GM19395 (cell line): ENCODE data around the gene MAP2.

ENCODE experiments used
- ATAC-seq: cut with Tn5 transposase; IDR thresholded peaks from one replicate; pipeline ENCODE4 v1.9.1; 2021; ENCODE audit warnings: mild to moderate bottlenecking, moderate library complexity; ENCODE audit not compliant: unreplicated experiment

MAP2 gene, protein sequence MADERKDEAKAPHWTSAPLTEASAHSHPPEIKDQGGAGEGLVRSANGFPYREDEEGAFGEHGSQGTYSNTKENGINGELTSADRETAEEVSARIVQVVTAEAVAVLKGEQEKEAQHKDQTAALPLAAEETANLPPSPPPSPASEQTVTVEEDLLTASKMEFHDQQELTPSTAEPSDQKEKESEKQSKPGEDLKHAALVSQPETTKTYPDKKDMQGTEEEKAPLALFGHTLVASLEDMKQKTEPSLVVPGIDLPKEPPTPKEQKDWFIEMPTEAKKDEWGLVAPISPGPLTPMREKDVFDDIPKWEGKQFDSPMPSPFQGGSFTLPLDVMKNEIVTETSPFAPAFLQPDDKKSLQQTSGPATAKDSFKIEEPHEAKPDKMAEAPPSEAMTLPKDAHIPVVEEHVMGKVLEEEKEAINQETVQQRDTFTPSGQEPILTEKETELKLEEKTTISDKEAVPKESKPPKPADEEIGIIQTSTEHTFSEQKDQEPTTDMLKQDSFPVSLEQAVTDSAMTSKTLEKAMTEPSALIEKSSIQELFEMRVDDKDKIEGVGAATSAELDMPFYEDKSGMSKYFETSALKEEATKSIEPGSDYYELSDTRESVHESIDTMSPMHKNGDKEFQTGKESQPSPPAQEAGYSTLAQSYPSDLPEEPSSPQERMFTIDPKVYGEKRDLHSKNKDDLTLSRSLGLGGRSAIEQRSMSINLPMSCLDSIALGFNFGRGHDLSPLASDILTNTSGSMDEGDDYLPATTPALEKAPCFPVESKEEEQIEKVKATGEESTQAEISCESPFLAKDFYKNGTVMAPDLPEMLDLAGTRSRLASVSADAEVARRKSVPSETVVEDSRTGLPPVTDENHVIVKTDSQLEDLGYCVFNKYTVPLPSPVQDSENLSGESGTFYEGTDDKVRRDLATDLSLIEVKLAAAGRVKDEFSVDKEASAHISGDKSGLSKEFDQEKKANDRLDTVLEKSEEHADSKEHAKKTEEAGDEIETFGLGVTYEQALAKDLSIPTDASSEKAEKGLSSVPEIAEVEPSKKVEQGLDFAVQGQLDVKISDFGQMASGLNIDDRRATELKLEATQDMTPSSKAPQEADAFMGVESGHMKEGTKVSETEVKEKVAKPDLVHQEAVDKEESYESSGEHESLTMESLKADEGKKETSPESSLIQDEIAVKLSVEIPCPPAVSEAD (N-terminal part only)

DNA sequence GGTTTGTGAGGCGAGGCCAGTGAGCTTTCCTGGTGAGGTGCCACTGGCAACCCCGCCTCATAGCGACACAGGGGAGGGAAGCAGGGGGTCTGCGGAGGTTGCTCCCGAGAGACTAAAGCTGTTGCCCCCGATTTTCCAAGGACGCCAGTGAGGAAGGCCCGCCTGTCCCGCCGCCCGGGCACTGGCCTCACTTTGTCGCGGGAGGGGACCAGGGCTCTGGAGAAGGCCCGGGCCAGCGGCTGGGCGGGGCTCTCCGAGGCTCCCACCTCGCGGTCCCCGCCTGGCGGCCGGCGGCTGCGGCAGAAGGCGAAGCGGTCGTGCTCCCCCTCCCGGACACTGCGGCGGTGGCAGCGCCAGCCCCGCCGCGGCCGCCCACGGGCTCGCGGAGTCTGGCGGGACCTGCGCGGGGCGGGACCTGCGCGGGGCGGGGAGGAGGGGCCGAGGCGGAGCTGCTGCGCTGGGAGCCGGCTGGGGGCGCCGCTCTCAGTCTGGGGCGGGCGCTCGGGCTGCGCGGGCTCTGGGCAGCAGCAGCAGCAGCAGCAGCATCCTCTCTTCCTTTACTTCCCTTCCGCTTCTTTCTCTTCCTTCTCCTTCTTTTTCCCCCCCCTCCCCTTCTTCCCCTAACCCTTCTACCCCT, at the start of gene MAP2:
Gene MAP2, plus strand, starts transcription at position 486 of the 637 bp plus-strand sequence. CDS start 229,124 bp downstream, outside the sequence.
- peak; percentile 96 for ATAC-seq

DNA sequence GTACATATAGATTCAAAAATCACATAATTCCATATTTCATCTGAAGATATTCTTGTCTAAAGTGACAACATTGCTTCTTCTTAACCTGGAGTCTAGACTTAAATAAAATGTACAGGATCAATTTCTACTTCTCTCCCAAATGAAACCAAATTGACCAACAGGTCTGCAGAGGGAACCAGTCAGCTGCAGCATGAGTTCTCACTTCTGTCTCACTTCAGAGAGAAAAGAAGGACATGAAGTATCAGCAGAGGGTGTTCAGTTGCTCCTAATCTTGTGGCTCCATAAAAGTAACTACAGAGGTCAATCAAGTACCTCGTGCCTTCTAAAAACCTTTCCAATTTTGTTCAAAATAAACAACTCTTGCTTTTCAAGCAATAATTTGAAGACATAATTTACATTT, 47.2 kb upstream of the MAP2 start:
- ATAC-seq, result no peak

DNA sequence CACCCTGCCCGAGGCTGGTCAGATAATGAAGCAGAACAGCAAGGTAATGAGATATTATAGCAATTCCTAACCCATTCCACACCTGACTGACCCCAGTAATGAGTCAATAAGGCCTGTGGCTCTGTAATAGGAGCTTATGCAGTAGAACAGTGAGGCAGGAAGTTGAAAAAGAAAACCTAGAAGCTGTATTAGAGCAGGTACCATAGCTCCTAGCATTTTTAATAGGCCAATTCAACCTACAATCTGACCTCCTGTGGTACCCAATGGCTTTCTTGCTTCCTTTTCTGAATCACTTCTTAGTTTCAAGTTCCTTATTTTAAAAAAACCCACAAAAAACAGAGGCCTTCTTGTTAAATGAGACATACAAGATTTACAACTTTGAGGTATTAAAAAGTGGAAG, 43.6 kb upstream of the MAP2 start:
- peak; percentile 100 for ATAC-seq

DNA sequence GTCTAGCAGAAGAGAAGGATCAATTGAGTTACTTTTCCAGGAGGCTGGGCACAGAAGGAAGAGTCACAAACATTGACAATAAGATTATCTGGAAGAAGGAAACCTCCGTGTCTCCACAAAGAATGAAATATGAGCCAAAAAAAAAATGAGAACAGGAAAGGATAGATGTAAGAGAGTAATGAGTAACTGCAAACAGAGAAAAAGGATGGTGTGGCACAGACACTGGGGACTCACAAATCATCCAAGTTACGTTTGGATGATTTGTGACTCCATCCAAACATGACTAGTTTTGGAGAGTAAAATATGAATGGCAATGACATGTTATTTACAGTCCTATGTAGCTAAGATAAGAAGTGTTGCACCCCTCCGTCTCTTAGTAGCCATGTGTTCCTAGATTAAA, 42.8 kb upstream of the MAP2 start:
- no peak for ATAC-seq

DNA sequence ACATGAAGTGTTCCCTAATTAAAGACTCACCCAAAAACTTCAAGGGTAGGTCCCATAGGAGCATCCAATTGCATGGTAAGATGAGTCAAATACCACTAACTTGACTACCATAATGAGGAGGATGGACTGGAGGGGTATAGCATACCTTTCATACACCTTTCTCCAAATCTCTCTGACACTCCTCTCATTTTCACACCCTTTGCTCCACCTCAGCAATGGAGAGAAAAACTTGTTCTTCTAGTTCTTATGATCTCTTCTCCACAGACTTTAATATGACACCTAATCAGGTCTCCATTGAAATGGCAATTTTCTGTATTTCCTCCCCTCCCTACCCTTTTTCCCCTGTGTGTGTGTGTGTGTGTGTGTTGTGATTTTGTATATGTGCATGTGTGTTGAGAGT, 41.1 kb upstream of the MAP2 start:
- ATAC-seq, result no peak

DNA sequence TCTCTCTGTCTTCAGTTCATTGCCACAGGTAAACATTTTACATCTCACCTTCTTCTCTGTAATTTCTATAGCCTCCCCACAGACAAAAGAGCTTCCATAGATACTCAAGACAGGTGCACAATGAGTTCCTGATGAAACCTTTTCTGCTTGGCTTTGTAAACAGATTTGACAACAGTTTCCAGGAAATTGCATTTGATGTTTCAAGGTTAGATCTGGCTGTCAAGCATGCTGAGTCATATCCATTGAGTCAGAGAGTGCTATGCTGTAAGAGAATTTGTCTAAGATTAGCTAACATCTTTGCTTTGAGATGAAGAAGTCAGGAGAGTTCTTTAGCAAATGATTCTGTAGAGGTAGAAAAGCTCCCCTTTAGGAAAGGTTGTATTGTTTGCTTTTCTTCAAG, 40.6 kb upstream of the MAP2 start:
- ATAC-seq, result no peak

DNA sequence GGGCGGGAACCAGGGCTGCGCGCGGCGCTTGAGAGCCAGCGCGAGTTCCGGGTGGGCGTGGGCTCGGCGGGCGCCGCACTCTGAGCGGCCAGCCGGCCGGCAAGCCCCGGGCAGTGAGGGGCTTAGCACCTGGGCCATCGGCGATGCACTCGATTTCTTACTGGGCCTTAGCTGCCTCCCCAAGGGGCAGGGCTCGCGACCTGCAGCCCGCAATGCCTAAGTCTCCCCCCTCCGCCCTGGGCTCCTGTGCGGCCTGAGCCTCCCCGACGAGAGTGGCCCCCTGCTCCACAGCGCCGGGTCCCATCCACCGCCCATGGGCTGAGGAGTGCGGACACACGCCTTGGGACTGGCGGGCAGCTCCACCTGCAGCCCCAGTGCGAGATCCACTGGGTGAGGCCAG, 36.5 kb upstream of the MAP2 start:
- ATAC-seq, result no peak

DNA sequence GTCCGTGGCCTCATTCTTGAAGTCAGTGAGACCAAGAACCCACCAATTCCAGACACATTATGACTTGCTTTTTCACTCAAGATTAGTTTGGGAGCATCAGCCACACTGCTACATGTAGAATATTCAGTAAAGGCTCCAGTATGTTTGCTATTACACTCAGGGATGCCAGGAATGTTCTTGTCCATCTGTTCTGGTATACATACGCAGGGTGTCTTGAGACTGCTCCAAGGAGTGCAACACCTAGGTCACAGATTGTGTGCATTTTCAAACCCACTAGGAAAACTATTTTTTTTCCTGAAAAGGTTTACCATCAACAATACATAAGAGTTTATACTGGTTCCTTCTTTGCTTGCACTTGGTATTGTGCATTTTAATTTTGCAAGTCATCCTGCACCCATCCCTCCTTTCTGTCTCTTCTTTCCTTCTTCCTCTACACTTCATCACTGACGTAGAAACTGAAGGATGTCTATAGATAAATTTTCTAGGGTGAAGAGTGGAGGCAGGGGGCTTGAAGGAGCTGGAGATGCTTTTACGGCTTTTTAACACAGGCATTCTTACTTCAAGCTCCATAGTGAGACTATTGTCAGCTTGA, 35.3 kb upstream of the MAP2 start:
- no peak for ATAC-seq

DNA sequence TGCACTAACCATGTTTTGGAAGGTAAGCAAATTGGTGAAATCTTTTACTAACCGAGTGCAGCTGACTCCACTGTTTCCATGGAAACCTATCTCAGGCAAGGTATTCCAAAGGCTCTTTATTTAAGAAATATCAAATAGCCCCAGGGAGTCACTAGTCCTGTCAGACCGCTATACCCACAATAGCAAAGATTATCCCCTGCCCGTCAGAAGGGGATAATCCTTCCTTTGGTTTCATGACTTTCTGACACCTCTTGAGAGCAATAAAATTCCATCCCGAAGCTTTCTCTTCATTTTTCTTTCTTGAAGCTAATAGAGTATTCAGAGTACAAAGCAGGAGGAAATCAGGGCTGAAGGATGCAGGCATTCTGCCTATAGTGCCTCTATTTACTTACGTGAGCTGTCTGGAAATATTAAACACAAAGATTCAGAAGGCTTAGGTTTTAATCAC, 34.7 kb upstream of the MAP2 start:
- ATAC-seq, result no peak

DNA sequence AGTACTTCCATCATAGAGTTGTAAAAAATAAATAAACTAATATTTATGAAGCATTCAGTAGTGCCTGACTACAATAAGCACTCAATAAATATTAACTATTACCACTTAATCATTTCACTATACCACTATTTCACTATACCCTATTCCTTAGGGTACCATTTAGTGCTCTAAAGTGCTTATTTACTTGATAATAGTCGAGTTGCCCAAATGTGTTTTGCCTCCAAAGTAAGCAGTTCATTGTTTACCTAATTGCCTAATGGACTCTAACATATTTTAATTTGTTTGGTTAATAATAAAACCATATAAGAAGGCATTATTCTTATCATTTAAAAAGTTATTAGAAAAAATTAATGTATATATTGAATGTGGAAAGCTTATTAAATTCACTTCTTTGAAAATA, 33.0 kb upstream of the MAP2 start:
- no peak for ATAC-seq

DNA sequence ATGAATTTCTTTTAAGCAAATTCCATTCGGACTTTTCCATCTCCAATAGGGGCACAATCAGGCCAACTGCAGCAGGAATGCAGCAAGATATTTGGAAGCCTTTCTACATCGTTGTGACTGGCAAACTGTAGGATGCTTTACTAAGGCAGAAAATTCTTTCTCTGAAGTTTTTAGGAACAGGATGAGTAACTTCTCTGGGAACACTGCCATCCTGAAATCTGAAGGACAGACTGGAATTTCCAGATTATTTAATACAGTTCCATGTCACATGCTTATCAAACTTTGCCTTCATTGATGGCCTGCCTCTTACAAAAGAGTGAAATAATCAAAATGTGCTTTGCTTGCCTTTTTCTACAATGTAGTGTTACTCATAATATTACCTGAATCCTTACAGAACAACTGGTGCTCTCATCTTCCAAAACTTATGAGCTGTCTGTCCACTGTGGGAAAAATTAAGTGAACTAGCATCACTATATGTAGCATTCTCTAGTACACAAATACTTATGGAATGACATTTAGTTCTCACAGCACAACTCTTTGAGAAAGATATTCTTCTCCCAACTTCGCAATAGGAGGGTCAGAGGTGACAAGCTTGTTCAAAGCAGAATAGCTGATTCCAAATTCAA, 32.0 kb upstream of the MAP2 start:
- no peak for ATAC-seq

DNA sequence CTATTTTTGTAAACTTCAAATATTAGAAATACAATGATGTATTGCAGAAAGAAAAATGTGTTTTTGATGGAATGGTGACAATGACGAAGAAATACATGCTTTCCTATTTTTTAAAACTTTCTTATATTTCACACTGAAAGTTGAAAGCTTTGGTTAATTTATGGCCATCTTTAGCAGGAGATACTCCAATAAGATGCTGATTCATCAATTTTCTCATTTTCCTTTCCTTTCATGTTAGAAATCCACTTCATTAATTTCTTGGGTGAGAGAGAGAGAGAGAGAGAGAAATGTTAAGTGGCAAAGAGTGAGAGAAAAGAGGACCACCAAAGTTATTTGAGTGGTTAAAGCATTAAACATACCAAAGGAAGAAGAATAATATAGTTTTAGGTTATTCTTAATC, 28.6 kb upstream of the MAP2 start:
- ATAC-seq, result no peak

DNA sequence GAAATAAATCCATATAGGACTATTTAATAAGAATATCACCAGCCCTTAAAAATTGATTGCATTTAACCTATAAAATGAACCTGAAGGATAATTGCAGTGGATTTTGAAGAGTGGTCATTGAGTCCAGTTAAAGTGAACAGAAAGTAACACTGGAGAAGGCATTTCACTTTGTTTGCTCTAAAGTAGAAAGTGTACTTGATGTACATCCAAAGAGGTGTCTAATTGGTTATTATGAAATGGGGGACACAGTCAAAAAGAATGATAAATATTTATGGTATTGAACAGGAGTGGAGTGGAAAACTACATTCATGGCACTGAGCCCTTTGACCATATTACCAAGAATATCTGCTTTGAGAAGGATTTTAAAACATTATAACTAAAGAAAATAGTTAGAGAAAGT, 28.2 kb upstream of the MAP2 start:
- no peak for ATAC-seq

DNA sequence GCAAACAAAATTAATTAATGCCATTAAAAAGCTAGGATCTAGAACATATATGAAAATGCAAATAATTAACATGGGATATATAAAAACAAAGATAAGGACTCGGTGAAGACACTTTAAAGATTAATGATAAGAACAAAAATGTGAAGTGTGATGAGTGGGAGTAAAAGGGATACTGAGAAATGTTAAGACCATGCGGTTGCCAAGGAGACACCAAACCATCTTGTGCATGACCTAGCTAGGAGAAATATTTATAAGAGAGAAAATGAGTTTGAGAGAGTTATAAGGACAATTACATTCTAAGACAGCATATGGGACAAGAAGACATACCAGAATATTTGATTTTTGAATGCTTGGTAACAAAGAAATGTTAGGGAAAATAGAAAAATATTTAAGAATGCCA, 25.4 kb upstream of the MAP2 start:
- ATAC-seq, result no peak

DNA sequence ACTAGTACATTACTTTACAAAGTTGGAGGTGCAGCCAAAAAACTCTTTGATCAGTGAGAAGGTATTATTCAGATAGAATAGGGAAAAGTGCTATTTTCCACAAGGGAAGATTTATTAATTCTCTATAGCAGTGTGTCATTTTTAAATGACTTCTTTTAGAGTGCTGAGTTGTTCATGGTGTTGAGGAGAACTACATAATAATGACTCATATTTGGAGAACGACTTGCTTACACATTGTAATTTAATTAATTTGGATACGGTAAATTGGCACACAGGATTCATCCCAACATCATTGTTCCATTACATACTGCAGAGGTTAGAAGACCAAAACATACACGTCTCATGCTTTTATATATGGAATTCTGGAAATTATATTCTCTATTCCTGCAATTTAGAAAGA, 22.1 kb upstream of the MAP2 start:
- ATAC-seq, result no peak

DNA sequence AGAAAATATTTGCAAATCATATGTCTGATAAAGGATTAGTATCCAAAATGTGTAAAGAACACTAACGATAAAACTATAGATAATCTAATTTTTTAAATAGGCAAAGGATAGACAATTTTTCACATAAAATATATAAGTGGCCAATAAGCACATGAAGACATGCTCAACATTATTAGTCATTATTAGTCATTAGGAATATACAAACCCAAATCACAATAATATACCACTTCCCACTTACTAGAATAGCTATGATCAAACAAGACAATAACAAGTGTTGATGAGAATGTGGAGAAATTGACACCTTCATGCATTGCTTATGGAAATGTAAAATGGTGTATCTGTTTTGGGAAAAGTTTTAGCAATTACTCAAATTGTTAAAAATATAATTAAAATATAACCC, 12.6 kb upstream of the MAP2 start:
- no peak for ATAC-seq

DNA sequence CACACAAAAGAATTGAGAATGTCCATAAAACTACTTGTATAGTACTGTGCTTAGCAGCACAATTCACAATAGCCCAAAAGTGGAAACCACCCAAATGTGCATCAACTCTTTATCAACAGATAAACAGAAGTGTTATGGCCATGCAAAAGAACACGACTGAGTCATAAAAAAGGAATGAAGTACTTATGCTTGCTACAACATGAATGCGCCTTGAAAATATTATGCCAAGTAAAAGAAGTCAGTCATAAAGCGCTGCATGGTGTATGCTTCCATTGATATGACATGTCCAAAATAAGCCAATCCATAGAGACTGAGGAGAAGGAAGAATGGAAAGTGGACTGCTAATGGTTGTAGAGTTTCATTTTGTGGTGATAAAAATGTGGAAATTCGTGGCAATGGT, 12.1 kb upstream of the MAP2 start:
- no peak for ATAC-seq

DNA sequence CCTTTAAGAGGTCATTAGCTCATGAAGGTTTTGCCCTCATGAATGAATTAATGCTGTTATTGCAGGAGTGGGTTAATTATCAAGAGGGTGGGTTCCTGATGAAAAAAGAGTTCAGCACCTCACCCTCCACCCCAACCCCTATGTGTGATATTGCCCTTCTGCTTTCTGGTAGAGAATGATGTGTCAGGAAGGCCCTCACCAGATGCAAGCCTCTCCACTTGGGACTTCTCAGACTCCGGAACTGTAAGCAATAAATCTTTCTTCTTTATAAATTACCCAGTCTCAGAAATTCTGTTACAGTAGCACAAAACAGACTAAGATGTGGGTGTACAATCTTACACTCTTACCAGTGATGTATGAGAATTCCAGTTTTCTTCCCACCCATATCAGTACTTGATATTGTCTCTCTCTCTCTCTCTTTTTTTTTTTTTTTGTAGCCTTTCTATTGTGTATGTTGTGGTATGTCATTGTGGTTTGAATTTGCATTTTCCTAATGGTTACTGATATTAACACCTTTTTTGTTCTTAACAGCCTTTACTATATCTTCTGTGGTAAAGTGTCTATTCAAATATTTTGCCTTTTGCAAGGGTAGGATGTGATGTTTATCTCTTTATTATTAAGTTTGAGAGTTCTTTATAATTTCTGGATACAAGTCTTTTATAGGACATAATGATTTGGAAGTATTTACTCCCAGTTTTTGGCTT, 10.4 kb upstream of the MAP2 start:
- ATAC-seq, result no peak

DNA sequence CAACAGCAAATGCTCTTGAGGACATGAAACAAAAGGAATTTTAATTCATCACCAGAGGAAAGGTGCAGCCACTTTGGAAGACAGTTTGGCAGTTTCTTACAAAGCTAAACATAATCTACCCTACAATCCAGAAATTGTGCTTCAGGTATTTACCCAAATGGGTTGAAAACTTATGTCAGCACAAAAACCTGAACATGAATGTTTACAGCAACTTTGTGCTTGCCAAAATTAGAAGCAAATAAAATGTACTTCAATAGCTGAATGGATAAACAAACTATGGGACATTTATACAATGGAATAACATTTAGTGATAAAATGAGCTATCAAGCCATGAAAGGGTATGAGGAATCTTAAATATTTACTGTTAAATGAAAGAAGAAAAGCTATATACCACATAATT, 6.9 kb upstream of the MAP2 start:
- ATAC-seq, result no peak
